Thymus (tissue), 2 donors: Measurements from ENCODE around the gene HLA-C. TPM values are rescaled to one million over a fixed set of nuclear protein-coding genes. Genes with fewer than 3 reads are reported as not detected.

Experiments
- polyA plus RNA-seq: library from polyadenylated mRNA; stranded (reverse); fragments of 200-250 nt; gene quantifications from one replicate; pipeline ENCODE4 v1.2.3, GENCODE V29; 2013
- total RNA-seq: library from RNA; stranded (reverse); fragments of 120-200 nt; gene quantifications from one replicate; pipeline ENCODE4 v1.2.4, GENCODE V29; 2013
- donor health status: healthy.

HLA-C gene
- total and polyA plus RNA-seq, 2 donors, result 259 to 293 TPM

Other genes with a start within 250 kb of the HLA-C start
- gene C6orf15, start 159.5 kb downstream of the HLA-C start, total RNA-seq, result 0.38 TPM
- gene C6orf15, start 159.5 kb downstream of the HLA-C start, polyA plus RNA-seq, result 24.6 TPM
- 0.14 TPM for gene PSORS1C1, start 157.3 kb downstream of the HLA-C start, total RNA-seq
- gene PSORS1C1, start 157.3 kb downstream of the HLA-C start, polyA plus RNA-seq, result 2.0 TPM
- 0.05 TPM for gene CDSN, start 151.6 kb downstream of the HLA-C start, total RNA-seq
- gene CDSN, start 151.6 kb downstream of the HLA-C start, polyA plus RNA-seq, result 6.2 TPM
- not detected for gene PSORS1C2, start 133.0 kb downstream of the HLA-C start, total RNA-seq
- gene PSORS1C2, start 133.0 kb downstream of the HLA-C start, polyA plus RNA-seq, result 16.4 TPM
- 14.2 TPM for gene CCHCR1, start 114.3 kb downstream of the HLA-C start, total RNA-seq
- gene CCHCR1, start 114.3 kb downstream of the HLA-C start, polyA plus RNA-seq, result 24.5 TPM
- 23.8 TPM for gene TCF19, start 113.5 kb downstream of the HLA-C start, total RNA-seq
- 5.1 TPM for gene TCF19, start 113.5 kb downstream of the HLA-C start, polyA plus RNA-seq
- 0.80 TPM for gene POU5F1, start 101.4 kb downstream of the HLA-C start, total RNA-seq
- gene POU5F1, start 101.4 kb downstream of the HLA-C start, polyA plus RNA-seq, result 5.2 TPM
- 1,474 TPM for gene HLA-B, start 85.1 kb upstream of the HLA-C start, total RNA-seq
- 2,173 TPM for gene HLA-B, start 85.1 kb upstream of the HLA-C start, polyA plus RNA-seq
- 5.6 TPM for gene MICA, start 131.5 kb upstream of the HLA-C start, total RNA-seq
- gene MICA, start 131.5 kb upstream of the HLA-C start, polyA plus RNA-seq, result 9.4 TPM
- 9.5 TPM for gene MICB, start 226.1 kb upstream of the HLA-C start, total RNA-seq
- 4.2 TPM for gene MICB, start 226.1 kb upstream of the HLA-C start, polyA plus RNA-seq